ENCODE results near the gene ABCA10. TPM values are rescaled to one million over a fixed set of nuclear protein-coding genes. Genes with fewer than 3 reads are reported as not detected.

ABCA10 gene
- total and polyA plus RNA-seq, 2 of the 8 experiments (the other 6 are each of a cell fraction or from before 2014, with no cell fraction given) = not detected

GRCh38 chr17:69144331-69145255, 84.0 kb downstream of the ABCA10 start:
- peaks cover 0 to 5% (median 0%) of the 10 kb centered on the region in 4 experiments; a peak in 1 of 7 replicates for H3K4me1 ChIP-seq (replicated peaks in 1 of 4; ENCODE audit: control insufficient read depth in 3 of 4, insufficient read depth in 4 of 4, low read length in 3 of 4)
- no peak overlapping the region for H2BK12ac ChIP-seq (ENCODE audit: low read depth, low read length)
- FAIRE-seq = no peak
- H4K91ac ChIP-seq (replicated peaks; ENCODE audit: insufficient read length, low read length) = no peak overlapping the region
- no peak overlapping the region for H4K5ac ChIP-seq (ENCODE audit: insufficient read length, low read depth, low read length)
- no peaks in the 10 kb centered on the region for H4K20me1 ChIP-seq (replicated peaks in 1 of 2; ENCODE audit: control insufficient read depth in 1 of 2, insufficient read depth in 2 of 2, low read length in 2 of 2)
- no peak for DNase-seq (ENCODE audit: low read depth in 1 of 2, low spot score in 2 of 2)
- H3K23me2 ChIP-seq (ENCODE audit: low read depth, low read length) = no peaks in the 10 kb centered on the region
- H3K27me3 ChIP-seq (replicated peaks in 1 of 4; ENCODE audit: control insufficient read depth in 3 of 4, extremely low read depth in 1 of 4, insufficient read depth in 3 of 4, low read length in 3 of 4) = no peaks in the 10 kb centered on the region
- H3K9me3 ChIP-seq (ENCODE audit: insufficient read depth in 2 of 2, low read depth in 1 of 2, low read length in 1 of 2) = no peaks in the 10 kb centered on the region
- no peak overlapping the region for H2BK120ac ChIP-seq (replicated peaks; ENCODE audit: low read depth, low read length)
- H3K18ac ChIP-seq (ENCODE audit: extremely low read depth, low read length) = no peak overlapping the region
- no peak overlapping the region for H2BK15ac ChIP-seq (ENCODE audit: low read length)
- H2BK20ac ChIP-seq (ENCODE audit: low read length) = no peak overlapping the region
- no peaks in the 10 kb centered on the region for H3K79me1 ChIP-seq (ENCODE audit: low read depth, low read length)
- TF ChIP-seq USF2 (IDR thresholded peaks at IDR 0.05; ENCODE audit: low read length) (no peak), RAD21 (IDR thresholded peaks at IDR 0.05 in 1 of 2, conservative IDR thresholded peaks at IDR 0.05 in 1 of 2; ENCODE audit: low read depth in 2 of 2, low read length in 2 of 2) (no peak), CBX8 (IDR thresholded peaks at IDR 0.05; ENCODE audit: borderline replicate concordance, low read depth, low read length) (no peak), HDAC2 (IDR thresholded peaks at IDR 0.05; ENCODE audit: borderline replicate concordance in 1 of 2, low read depth in 2 of 2, low read length in 2 of 2) (no peak)
- H3K79me2 ChIP-seq (ENCODE audit: control insufficient read depth in 1 of 2, insufficient read depth in 2 of 2, low read length in 2 of 2) = no peaks in the 10 kb centered on the region
- no peak overlapping the region for H3K27ac ChIP-seq (ENCODE audit: low read depth, low read length)
- no peak overlapping the region for H3K14ac ChIP-seq (ENCODE audit: insufficient read length)
- H2AK5ac ChIP-seq (ENCODE audit: low read depth, low read length) = no peak overlapping the region
- 94% methylated on average over 2 of the region's 2 CpGs; no CpG with 5 or more reads in 1 of the 2 experiments for WGBS, 2 experiments (ENCODE audit: extremely low coverage in 1 of 2, insufficient coverage in 1 of 2, insufficient read length in 1 of 2, insufficient replicate concordance in 2 of 2, low coverage in 1 of 2, low lambda C conversion rate in 2 of 2, missing lambda C conversion rate in 1 of 2)
- H3K4me3 ChIP-seq (ENCODE audit: extremely low read depth in 1 of 4, insufficient read depth in 2 of 4, low read depth in 3 of 4, low read length in 4 of 4) = no peak overlapping the region
- H3K36me3 ChIP-seq (ENCODE audit: control insufficient read depth in 2 of 4, insufficient read depth in 4 of 4, low read length in 3 of 4) = no peaks in the 10 kb centered on the region
- H3K56ac ChIP-seq (replicated peaks; ENCODE audit: insufficient read length, low read depth, low read length) = no peak overlapping the region
- no peak overlapping the region for H3K4me2 ChIP-seq (ENCODE audit: insufficient read depth in 1 of 2, low read depth in 2 of 2, low read length in 2 of 2)
- POLR2A ChIA-PET (ENCODE audit: partially characterized antibody) = interaction anchor here (0.5 kb wide), 1 partner anchor 523 kb away, joined by 3 read pairs; no protein-coding TSS in a partner anchor
- no peak overlapping the region for H4K8ac ChIP-seq (ENCODE audit: extremely low read depth, insufficient read depth, low read length)
- H3K4ac ChIP-seq (replicated peaks; ENCODE audit: insufficient read length, low read depth, low read length) = no peak overlapping the region
- H3K23ac ChIP-seq (ENCODE audit: insufficient read length) = no peak overlapping the region
- H2BK5ac ChIP-seq (ENCODE audit: low read depth, low read length) = no peak overlapping the region
- H2AFZ ChIP-seq (ENCODE audit: low read length) = no peak overlapping the region
- CTCF ChIA-PET (ENCODE audit: partially characterized antibody) = no interaction called here
- H3K9ac ChIP-seq (replicated peaks in 1 of 4; ENCODE audit: extremely low read depth in 1 of 4, low read depth in 3 of 4, low read length in 3 of 4) = no peak overlapping the region
